GM12874 (cell line): ENCODE measurements around the gene RCOR1.

Experiments used
- CTCF ChIP-seq: IDR thresholded peaks from 2 replicates; pipeline ENCODE4 v1.5.1; 2011; ENCODE audit warnings: low read depth, mild to moderate bottlenecking, control low read depth, low read length, moderate library complexity; ENCODE audit not compliant: insufficient read depth

Gene RCOR1

GRCh38 chr14:102748806-102749205, 156.4 kb downstream of the RCOR1 start:
- no peak for TF ChIP-seq CTCF

GRCh38 chr14:102749393-102750305, 157.2 kb downstream of the RCOR1 start:
- no peak for TF ChIP-seq CTCF

GRCh38 chr14:102750376-102750775, 157.9 kb downstream of the RCOR1 start:
- TF ChIP-seq CTCF, result no peak

- TF ChIP-seq CTCF, result no peak
These were observed 158.6 kb downstream of the RCOR1 start for GRCh38 chr14:102751088-102751487.

- TF ChIP-seq CTCF, result no peak
These were observed 159.9 kb downstream of the RCOR1 start for GRCh38 chr14:102752239-102752847.

- TF ChIP-seq CTCF, result no peak
These were observed 162.2 kb downstream of the RCOR1 start for GRCh38 chr14:102754370-102755262.

- no peak for TF ChIP-seq CTCF
These were observed 165.2 kb downstream of the RCOR1 start for GRCh38 chr14:102757646-102758045.
